Measurements from ENCODE around the gene TRMT1. TPM values are rescaled to one million over a fixed set of nuclear protein-coding genes. Genes with fewer than 3 reads are reported as not detected.

The TRMT1 gene
- total and polyA plus RNA-seq, 2 experiments from 2014 or later, result 88.6 to 90.1 TPM

DNA sequence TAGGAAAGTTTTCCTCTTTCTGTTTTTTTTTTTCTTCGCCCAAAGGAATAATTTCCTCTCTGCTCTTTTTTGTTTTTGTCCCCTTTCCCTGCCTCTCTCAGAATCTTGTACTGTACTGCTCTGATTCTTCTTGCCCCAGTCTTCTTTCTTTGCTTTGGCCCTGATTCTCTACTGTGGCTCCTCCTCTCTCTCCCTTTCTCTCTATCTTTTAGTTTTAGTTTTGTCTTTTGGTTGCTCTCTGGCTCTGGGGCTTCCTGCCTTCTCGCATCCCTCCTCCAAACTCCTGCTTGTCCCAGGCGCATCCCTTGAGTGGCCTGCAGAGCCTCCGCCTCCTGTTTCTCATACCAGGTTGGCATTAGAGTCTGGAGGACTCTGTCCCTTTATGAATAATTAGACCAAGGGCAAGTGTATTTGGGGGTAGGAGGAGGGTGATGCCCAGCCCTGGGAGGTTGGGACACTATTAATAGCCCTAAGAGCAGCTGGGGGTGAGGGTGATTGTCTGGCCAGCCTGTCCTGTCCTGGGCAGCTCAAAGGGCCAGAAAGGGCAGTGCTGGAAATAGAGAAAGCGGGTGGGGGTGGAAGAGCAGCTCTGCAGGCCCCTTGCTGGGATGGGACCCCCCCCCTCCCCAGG, 53.0 kb downstream of the TRMT1 start:
- ATAC-seq, result no peak
- Histone ChIP-seq H4K20me1 (replicated peaks; ENCODE audit: insufficient read depth) (no peaks in the 10 kb centered on the region), H3K9me2 (ENCODE audit: insufficient read depth) (no peaks in the 10 kb centered on the region), H3K27me3 (ENCODE audit: insufficient read depth) (peaks cover 64% of the 10 kb centered on the region), H3K79me2 (replicated peaks; ENCODE audit: insufficient read depth) (no peaks in the 10 kb centered on the region), H3K4me1 (ENCODE audit: insufficient read depth) (peaks cover 23% of the 10 kb centered on the region), H3K4me2 (no peak overlapping the region), H3K36me3 (ENCODE audit: insufficient read depth) (no peaks in the 10 kb centered on the region), H2AFZ (no peak overlapping the region), H3F3A (replicated peaks; ENCODE audit: low read depth) (peaks cover 7% of the 10 kb centered on the region; the same call in 1 of the 2 replicates), H3K4me3 (no peak overlapping the region), H3K27ac (ENCODE audit: low read depth) (no peak overlapping the region)
- no peak for DNase-seq (ENCODE audit: low spot score)
- Mint-ChIP-seq H3K4me3 (no peak overlapping the region; the same call in 2 of the 3 replicates), H3K27me3 (ENCODE audit: insufficient read depth, low read depth, poor library complexity) (peaks cover 59% of the 10 kb centered on the region), H3K9me3 (peaks cover 4% of the 10 kb centered on the region; the same call in 2 of the 3 replicates), H3K27ac (no peak overlapping the region), H3K36me3 (ENCODE audit: low read depth) (no peaks in the 10 kb centered on the region; the same call in 2 of the 3 replicates), H3K4me1 (peaks cover 11% of the 10 kb centered on the region)
- TF ChIP-seq ETS1 (IDR thresholded peaks at IDR 0.05) (no peak), CTCF (conservative IDR thresholded peaks at IDR 0.05; ENCODE audit: low read depth in 2 of 2) (no peak), REST (IDR thresholded peaks at IDR 0.05; ENCODE audit: unreplicated experiment) (no peak), EZH2 (IDR thresholded peaks at IDR 0.05; ENCODE audit: low read depth, unreplicated experiment) (no peak), EZH2phosphoT487 (IDR thresholded peaks at IDR 0.05; ENCODE audit: unreplicated experiment) (no peak), ZNF331 (CRISPR knock-in tag; IDR thresholded peaks at IDR 0.05; ENCODE audit: low read depth) (no peak), CREB1 (CRISPR knock-in tag; IDR thresholded peaks at IDR 0.05; ENCODE audit: low read depth) (no peak), STAT1 (IDR thresholded peaks at IDR 0.05; ENCODE audit: unreplicated experiment) (no peak), JUNB (IDR thresholded peaks at IDR 0.05; ENCODE audit: unreplicated experiment) (no peak), POLR2AphosphoS5 (IDR thresholded peaks at IDR 0.05; ENCODE audit: low read depth) (no peak), ZNF114 (CRISPR knock-in tag; IDR thresholded peaks at IDR 0.05) (no peak), NANOG (IDR thresholded peaks at IDR 0.05; ENCODE audit: borderline replicate concordance) (no peak)
- TF ChIP-seq, protein P1, sequence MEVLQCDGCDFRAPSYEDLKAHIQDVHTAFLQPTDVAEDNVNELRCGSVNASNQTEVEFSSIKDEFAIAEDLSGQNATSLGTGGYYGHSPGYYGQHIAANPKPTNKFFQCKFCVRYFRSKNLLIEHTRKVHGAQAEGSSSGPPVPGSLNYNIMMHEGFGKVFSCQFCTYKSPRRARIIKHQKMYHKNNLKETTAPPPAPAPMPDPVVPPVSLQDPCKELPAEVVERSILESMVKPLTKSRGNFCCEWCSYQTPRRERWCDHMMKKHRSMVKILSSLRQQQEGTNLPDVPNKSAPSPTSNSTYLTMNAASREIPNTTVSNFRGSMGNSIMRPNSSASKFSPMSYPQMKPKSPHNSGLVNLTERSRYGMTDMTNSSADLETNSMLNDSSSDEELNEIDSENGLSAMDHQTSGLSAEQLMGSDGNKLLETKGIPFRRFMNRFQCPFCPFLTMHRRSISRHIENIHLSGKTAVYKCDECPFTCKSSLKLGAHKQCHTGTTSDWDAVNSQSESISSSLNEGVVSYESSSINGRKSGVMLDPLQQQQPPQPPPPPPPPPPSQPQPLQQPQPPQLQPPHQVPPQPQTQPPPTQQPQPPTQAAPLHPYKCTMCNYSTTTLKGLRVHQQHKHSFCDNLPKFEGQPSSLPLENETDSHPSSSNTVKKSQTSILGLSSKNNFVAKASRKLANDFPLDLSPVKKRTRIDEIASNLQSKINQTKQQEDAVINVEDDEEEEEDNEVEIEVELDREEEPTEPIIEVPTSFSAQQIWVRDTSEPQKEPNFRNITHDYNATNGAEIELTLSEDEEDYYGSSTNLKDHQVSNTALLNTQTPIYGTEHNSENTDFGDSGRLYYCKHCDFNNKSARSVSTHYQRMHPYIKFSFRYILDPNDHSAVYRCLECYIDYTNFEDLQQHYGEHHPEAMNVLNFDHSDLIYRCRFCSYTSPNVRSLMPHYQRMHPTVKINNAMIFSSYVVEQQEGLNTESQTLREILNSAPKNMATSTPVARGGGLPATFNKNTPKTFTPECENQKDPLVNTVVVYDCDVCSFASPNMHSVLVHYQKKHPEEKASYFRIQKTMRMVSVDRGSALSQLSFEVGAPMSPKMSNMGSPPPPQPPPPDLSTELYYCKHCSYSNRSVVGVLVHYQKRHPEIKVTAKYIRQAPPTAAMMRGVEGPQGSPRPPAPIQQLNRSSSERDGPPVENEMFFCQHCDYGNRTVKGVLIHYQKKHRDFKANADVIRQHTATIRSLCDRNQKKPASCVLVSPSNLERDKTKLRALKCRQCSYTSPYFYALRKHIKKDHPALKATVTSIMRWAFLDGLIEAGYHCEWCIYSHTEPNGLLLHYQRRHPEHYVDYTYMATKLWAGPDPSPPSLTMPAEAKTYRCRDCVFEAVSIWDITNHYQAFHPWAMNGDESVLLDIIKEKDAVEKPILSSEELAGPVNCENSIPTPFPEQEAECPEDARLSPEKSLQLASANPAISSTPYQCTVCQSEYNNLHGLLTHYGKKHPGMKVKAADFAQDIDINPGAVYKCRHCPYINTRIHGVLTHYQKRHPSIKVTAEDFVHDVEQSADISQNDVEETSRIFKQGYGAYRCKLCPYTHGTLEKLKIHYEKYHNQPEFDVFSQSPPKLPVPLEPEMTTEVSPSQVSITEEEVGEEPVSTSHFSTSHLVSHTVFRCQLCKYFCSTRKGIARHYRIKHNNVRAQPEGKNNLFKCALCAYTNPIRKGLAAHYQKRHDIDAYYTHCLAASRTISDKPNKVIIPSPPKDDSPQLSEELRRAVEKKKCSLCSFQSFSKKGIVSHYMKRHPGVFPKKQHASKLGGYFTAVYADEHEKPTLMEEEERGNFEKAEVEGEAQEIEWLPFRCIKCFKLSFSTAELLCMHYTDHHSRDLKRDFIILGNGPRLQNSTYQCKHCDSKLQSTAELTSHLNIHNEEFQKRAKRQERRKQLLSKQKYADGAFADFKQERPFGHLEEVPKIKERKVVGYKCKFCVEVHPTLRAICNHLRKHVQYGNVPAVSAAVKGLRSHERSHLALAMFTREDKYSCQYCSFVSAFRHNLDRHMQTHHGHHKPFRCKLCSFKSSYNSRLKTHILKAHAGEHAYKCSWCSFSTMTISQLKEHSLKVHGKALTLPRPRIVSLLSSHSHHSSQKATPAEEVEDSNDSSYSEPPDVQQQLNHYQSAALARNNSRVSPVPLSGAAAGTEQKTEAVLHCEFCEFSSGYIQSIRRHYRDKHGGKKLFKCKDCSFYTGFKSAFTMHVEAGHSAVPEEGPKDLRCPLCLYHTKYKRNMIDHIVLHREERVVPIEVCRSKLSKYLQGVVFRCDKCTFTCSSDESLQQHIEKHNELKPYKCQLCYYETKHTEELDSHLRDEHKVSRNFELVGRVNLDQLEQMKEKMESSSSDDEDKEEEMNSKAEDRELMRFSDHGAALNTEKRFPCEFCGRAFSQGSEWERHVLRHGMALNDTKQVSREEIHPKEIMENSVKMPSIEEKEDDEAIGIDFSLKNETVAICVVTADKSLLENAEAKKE (CRISPR knock-in tag; IDR thresholded peaks at IDR 0.05), result no peak

All from GM23338 (cell line).